GM12801 (cell line): Measurements from ENCODE around the gene PDP2.

ENCODE experiments used
- TF ChIP-seq, protein P1 (sequence below): IDR thresholded peaks from one replicate; pipeline ENCODE4 v1.5.1; 2011; ENCODE audit warnings: control low read depth; ENCODE audit not compliant: insufficient read length; ENCODE audit errors: extremely low read depth

PDP2 gene

GRCh38 chr16:66856184-66856730 lies 24.1 kb upstream of the PDP2 start:
- TF ChIP-seq, protein P1, sequence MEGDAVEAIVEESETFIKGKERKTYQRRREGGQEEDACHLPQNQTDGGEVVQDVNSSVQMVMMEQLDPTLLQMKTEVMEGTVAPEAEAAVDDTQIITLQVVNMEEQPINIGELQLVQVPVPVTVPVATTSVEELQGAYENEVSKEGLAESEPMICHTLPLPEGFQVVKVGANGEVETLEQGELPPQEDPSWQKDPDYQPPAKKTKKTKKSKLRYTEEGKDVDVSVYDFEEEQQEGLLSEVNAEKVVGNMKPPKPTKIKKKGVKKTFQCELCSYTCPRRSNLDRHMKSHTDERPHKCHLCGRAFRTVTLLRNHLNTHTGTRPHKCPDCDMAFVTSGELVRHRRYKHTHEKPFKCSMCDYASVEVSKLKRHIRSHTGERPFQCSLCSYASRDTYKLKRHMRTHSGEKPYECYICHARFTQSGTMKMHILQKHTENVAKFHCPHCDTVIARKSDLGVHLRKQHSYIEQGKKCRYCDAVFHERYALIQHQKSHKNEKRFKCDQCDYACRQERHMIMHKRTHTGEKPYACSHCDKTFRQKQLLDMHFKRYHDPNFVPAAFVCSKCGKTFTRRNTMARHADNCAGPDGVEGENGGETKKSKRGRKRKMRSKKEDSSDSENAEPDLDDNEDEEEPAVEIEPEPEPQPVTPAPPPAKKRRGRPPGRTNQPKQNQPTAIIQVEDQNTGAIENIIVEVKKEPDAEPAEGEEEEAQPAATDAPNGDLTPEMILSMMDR = no peak

GRCh38 chr16:66856801-66857200 lies 23.5 kb upstream of the PDP2 start:
- TF ChIP-seq, protein P1 = no peak

- TF ChIP-seq, protein P1 = no peak
Observed at GRCh38 chr16:66857437-66857836, 22.9 kb upstream of the PDP2 start.

GRCh38 chr16:66858740-66859396 lies 21.4 kb upstream of the PDP2 start:
- TF ChIP-seq, protein P1 = no peak

DNA sequence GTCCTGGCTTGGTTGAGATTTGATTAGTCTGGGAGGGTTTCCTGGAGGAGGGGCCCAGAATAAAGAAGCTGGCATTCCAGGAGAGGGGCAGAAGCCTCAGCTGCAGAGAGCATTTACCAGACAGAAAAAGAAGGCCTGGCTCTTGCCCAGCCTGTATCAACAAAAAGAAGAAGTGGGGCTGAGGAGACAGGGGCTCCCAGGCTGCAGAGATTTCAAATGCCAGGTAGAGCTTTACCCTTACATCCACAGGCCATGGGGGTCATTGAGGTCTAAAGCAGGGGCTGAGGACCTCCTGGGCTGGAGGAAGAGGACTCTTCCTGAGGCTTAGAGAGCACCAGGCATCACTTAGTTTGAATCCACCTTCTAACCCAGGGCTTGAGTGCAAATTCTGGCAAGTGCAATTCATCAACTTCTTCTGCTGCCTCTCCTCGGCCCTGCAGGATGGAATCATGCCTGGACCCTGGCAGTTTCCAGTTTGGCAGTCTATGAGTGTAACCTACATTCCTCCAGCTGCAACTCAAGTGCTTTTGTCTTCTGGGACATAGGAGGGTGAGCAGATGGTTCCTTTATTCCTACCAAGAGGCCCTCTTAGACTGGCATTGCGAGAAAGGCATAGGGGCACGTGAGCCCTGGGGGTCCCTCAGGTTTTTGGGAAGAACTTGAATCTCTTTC lies 20.8 kb upstream of the PDP2 start:
- TF ChIP-seq, protein P1 = no peak

GRCh38 chr16:66862023-66862520 lies 18.2 kb upstream of the PDP2 start:
- TF ChIP-seq, protein P1 = no peak

DNA sequence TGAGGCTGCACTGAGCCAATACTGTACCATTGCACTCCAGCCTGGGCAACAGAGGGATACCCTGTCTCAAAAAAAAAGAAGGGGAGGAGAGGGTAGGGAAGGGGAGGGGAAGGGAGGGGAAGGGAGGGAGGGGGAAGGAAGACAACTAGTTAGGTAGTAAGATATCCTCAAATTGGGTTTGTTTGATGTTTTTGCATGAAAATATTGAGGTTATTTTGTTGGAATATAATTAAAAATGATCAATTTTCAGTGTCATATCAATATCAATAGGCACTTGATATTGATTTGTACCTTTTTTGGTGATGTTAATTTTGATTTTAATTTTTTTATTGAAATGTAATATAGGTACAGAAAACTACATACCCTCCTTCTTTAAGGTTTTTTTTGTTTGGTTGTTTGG lies 16.6 kb upstream of the PDP2 start:
- TF ChIP-seq, protein P1 = no peak
